OCI-M2 (cell line): ENCODE data around the gene PDZD8.
A peak's percentile ranks its signal among the peaks of the same experiment; 100 is the strongest.

Experiments
- DNase-seq: peaks from one replicate; lab custom pipeline; 2025; ENCODE audit not compliant: unreplicated experiment; lab: John Stamatoyannopoulos, UW

The PDZD8 gene, protein sequence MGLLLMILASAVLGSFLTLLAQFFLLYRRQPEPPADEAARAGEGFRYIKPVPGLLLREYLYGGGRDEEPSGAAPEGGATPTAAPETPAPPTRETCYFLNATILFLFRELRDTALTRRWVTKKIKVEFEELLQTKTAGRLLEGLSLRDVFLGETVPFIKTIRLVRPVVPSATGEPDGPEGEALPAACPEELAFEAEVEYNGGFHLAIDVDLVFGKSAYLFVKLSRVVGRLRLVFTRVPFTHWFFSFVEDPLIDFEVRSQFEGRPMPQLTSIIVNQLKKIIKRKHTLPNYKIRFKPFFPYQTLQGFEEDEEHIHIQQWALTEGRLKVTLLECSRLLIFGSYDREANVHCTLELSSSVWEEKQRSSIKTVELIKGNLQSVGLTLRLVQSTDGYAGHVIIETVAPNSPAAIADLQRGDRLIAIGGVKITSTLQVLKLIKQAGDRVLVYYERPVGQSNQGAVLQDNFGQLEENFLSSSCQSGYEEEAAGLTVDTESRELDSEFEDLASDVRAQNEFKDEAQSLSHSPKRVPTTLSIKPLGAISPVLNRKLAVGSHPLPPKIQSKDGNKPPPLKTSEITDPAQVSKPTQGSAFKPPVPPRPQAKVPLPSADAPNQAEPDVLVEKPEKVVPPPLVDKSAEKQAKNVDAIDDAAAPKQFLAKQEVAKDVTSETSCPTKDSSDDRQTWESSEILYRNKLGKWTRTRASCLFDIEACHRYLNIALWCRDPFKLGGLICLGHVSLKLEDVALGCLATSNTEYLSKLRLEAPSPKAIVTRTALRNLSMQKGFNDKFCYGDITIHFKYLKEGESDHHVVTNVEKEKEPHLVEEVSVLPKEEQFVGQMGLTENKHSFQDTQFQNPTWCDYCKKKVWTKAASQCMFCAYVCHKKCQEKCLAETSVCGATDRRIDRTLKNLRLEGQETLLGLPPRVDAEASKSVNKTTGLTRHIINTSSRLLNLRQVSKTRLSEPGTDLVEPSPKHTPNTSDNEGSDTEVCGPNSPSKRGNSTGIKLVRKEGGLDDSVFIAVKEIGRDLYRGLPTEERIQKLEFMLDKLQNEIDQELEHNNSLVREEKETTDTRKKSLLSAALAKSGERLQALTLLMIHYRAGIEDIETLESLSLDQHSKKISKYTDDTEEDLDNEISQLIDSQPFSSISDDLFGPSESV

GRCh38 chr10:117375360-117376178 is at the start of gene PDZD8:
Gene PDZD8, minus strand, starts transcription at chr10:117375440. Its CDS starts 213 bp downstream, at chr10:117375227.
- peak; percentile 64 for DNase-seq

DNA sequence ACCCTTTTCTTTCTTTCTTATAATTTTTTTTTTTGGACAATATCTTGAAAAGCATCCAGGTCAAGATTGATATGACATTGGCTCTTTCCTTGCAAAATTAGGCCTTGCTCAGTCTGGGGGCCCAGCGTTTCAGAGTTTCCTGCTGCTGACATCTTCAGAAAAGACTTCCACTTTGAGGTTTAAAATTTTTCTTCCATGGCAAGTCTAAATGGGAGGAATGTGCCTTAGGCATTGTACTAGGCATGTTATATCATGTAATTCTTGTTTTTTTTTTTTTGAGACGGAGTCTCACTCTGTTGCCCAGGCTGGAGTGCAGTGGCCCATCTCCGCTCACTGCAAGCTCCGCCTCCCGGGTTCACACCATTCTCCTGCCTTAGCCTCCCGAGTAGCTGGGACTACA is 48.9 kb upstream of the PDZD8 start:
- no peak for DNase-seq

DNA sequence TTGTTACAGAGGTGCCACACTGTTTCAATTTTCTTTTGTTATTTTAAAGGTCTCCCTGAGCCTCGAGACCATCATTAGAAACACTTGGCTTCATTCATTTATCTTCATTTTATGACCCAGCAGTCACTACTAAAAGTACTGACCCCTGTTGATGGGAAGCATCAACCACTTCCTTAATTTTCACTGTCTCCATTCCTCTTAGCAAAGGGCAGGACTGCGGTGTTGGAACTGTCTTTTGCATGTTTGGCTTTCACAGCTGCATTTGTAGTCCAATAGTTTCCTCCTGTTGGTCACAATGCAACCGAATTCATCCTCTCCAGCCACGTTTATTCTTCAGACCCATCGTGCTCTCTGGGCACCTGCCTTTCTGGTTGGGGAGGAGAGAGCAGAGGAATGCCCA is 46.7 kb upstream of the PDZD8 start:
- no peak for DNase-seq

- no peak for DNase-seq
These were observed 45.5 kb upstream of the PDZD8 start for GRCh38 chr10:117420768-117421167.

DNA sequence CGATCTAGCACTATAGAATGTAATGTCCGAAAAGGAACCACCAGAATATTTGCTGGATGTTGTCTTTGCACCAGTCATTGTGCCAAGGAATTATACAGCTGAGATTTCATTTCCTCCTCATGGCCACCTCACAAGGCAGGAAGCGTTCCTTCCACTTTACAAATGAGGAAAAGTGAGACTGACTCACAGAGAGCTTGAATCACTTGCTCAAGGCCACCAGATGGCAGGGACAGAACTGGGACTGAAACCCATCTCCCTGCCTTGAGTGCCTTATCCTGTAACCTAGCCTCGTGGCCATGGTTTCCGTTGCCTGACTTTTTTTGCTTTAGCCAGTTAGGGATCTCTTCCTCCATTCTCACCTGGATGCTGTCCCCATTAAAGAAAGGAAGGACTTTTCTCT is 44.7 kb upstream of the PDZD8 start:
- no peak for DNase-seq

- DNase-seq = no peak
These were observed 43.9 kb upstream of the PDZD8 start for GRCh38 chr10:117419159-117419558.

DNA sequence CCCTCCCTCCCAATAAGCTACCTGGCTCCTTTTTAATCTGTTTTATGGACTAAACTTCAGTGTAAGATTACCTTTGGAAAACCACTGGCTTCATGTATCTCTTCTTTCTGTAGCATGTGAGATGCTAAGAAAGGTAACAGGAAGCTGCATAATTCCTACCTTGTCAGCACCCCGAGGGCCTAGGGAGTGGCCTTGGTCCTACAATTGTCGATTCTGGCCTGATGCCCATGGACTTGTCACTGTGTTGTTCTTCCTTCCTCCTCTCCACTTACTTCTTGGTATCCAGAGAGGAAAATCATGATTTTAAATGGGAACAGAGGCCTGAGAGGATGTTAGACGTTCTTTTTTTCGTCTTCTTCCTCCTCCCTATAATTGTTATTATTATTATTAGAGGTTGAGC is 42.9 kb upstream of the PDZD8 start:
- DNase-seq = no peak

GRCh38 chr10:117417196-117417595 is 42.0 kb upstream of the PDZD8 start:
- DNase-seq = no peak

GRCh38 chr10:117413928-117414618 is 38.8 kb upstream of the PDZD8 start:
- DNase-seq = no peak

GRCh38 chr10:117412469-117413010 is 37.3 kb upstream of the PDZD8 start:
- no peak for DNase-seq

GRCh38 chr10:117411479-117412399 is 36.5 kb upstream of the PDZD8 start:
- DNase-seq = peak; percentile 79

- DNase-seq = no peak
These were observed 35.3 kb upstream of the PDZD8 start for GRCh38 chr10:117410557-117410956.

GRCh38 chr10:117409549-117410305 is 34.5 kb upstream of the PDZD8 start:
- no peak for DNase-seq

- peak; percentile 66 for DNase-seq
These were observed 33.5 kb upstream of the PDZD8 start for GRCh38 chr10:117408436-117409384.

DNA sequence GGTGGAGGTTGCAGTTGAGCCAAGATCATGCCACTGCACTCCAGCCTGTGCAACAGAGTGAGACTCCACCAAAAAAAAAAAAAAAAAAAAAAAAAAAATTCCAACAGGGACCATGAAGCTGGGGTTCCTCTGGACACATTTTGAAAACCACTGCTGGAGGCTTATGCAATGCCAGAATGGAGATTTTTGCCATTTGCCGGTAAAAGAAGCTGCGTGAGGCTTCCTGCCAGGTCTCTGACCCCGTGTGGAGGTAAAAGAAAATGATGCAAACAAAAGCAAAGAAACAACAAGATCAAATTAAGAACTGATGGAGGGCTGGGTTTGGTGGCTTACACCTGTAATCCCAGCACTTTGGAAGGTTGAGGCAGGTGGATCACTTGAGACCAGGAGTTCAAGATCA is 30.5 kb upstream of the PDZD8 start:
- DNase-seq = no peak

DNA sequence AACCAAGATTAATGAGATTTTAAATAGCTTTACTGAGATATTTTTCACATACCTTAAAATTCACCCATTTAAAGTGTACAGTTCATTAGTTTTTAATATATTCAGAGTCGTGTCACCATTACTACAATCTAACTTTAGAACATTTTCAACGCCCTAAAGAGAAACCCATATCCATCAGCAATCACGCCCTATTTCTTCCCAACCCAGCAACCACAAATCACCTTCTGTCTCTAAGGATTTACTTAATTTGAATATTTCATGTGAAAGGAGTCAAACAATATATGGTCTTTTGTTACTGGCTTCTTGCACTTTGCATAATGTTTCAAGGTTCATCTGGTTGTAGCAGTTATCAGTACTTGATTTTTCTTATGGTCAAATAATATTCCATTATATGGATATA is 25.1 kb upstream of the PDZD8 start:
- no peak for DNase-seq
